MG63 (cell line): Measurements from ENCODE around the gene NIM1K. TPM values are rescaled to one million over a fixed set of nuclear protein-coding genes. Genes with fewer than 3 reads are reported as not detected.
A peak's percentile ranks its signal among the peaks of the same experiment; 100 is the strongest.
"Not testable (repeated sequence)": the region's sequence is repeated elsewhere in the genome, so short reads cannot be mapped to it uniquely, and the experiment has no call there.

Experiments used
- DNase-seq: peaks from one replicate; pipeline ENCODE4 v3.0.0-alpha.2; 2020
- H3K27me3 ChIP-seq: fragments of 250-450 bp; sonication (Bioruptor Pico); 2 replicates; pipeline ENCODE4 v1.5.1; 2020; ENCODE audit warnings: mild to moderate bottlenecking, moderate library complexity
- H3K36me3 ChIP-seq: fragments of 250-450 bp; sonication (Bioruptor Pico); 2 replicates; pipeline ENCODE4 v1.5.1; 2020; ENCODE audit warnings: mild to moderate bottlenecking, moderate library complexity
- H3K4me3 ChIP-seq: fragments of 250-450 bp; sonication (Bioruptor Pico); 2 replicates; pipeline ENCODE4 v1.5.1; 2020; ENCODE audit warnings: mild to moderate bottlenecking, moderate library complexity
- H3K9me3 ChIP-seq: fragments of 250-450 bp; sonication (Bioruptor Pico); 2 replicates; pipeline ENCODE4 v1.5.1; 2020; ENCODE audit warnings: mild to moderate bottlenecking, moderate library complexity
- total RNA-seq: library from RNA; depleted of rRNA; stranded (reverse); fragments of >200 nt; shearing (Covaris generic); gene quantifications from 2 replicates; pipeline ENCODE4 v1.2.3, GENCODE V29; 2014; ENCODE audit warnings: low replicate concordance; rRNA removed

The NIM1K gene
- total RNA-seq, 1 experiment from 2014 or later = not detected

GRCh38 chr5:43312699-43313034 is 120.6 kb downstream of the NIM1K start:
- no peak for DNase-seq

GRCh38 chr5:43313035-43313853 is 121.2 kb downstream of the NIM1K start, which contains the start of gene HMGCS1:
Gene HMGCS1 (minus strand): TSS chr5:43313412. CDS start chr5:43298965, 14,447 bp downstream.
- H3K36me3 ChIP-seq = no peaks in the 10 kb centered on the region; the same call in 1 of the 2 replicates
- H3K9me3 ChIP-seq = no peaks in the 10 kb centered on the region
- no peaks in the 10 kb centered on the region for H3K27me3 ChIP-seq
- DNase-seq = peak; percentile 99
- peak within 1 kb of the TSS; percentile 79 for H3K4me3 ChIP-seq

More at GRCh38 chr5:43312699-43313034, 120.6 kb downstream of the NIM1K start:
- Histone ChIP-seq H3K9me3 (no peaks in the 10 kb centered on the region), H3K36me3 (no peaks in the 10 kb centered on the region; the same call in 1 of the 2 replicates), H3K27me3 (no peaks in the 10 kb centered on the region), H3K4me3 (peak overlapping the region; percentile 79)

- no peaks in the 10 kb centered on the region for H3K27me3 ChIP-seq
- H3K4me3 ChIP-seq = peak overlapping the region; percentile 79
- no peak for DNase-seq
- H3K36me3 ChIP-seq = no peaks in the 10 kb centered on the region; the same call in 1 of the 2 replicates
- H3K9me3 ChIP-seq = no peaks in the 10 kb centered on the region
Measured at GRCh38 chr5:43313854-43314457, 121.9 kb downstream of the NIM1K start.

DNA sequence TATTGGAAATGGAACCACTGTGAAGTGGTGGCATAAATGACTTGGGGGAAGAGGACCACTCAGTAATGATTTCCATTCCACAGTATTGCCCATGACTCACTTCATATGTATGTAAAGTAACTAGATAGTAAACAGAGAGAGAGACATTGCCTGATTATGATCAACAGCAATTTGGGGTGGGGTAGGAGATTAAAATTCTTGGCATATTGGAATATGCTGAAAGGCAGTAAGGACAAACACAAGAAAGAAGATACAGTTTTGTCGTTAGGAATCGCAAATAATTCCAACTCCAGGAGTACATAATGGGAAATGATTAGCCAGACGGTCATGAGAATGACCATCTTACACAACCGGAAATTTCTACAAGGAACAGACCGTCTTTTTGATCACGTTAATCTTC is 122.7 kb downstream of the NIM1K start:
- Histone ChIP-seq H3K27me3 (no peaks in the 10 kb centered on the region), H3K4me3 (no peak overlapping the region), H3K9me3 (no peaks in the 10 kb centered on the region), H3K36me3 (no peaks in the 10 kb centered on the region; the same call in 1 of the 2 replicates)
- DNase-seq = no peak

- Histone ChIP-seq H3K4me3 (no peak overlapping the region), H3K9me3 (no peaks in the 10 kb centered on the region), H3K27me3 (no peaks in the 10 kb centered on the region), H3K36me3 (no peaks in the 10 kb centered on the region; the same call in 1 of the 2 replicates)
- no peak for DNase-seq
Measured at GRCh38 chr5:43315263-43315662, 123.2 kb downstream of the NIM1K start.

GRCh38 chr5:43315682-43316081 is 123.7 kb downstream of the NIM1K start:
- Histone ChIP-seq H3K4me3 (no peak overlapping the region), H3K36me3 (no peaks in the 10 kb centered on the region; the same call in 1 of the 2 replicates), H3K27me3 (no peaks in the 10 kb centered on the region), H3K9me3 (no peaks in the 10 kb centered on the region)
- DNase-seq = no peak

DNA sequence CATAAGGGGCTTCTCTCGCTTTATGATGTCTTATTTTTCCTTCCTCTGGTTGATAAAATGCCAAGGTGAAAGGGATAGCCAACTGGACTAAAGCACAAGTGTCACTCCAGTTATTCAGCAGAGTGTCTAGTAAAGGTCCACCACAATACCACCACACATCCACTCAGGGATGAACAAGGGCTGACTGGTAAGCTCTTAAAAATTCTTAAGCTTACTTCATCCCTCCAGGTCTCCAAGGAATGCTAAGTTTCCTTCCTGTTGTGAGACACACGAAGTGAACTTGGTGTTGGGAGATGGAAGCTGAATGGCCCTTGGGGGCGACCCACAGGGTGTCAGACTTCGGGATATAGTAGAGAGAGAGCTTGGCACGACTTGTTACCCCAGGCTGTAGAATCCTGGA is 124.4 kb downstream of the NIM1K start:
- no peaks in the 10 kb centered on the region for H3K9me3 ChIP-seq
- H3K27me3 ChIP-seq = no peaks in the 10 kb centered on the region
- DNase-seq = no peak
- H3K36me3 ChIP-seq = no peaks in the 10 kb centered on the region; the same call in 1 of the 2 replicates
- no peak overlapping the region for H3K4me3 ChIP-seq

GRCh38 chr5:43320846-43321245 is 128.8 kb downstream of the NIM1K start:
- no peaks in the 10 kb centered on the region for H3K27me3 ChIP-seq
- DNase-seq = no peak
- no peaks in the 10 kb centered on the region for H3K36me3 ChIP-seq
- no peaks in the 10 kb centered on the region for H3K9me3 ChIP-seq
- no peak overlapping the region for H3K4me3 ChIP-seq

GRCh38 chr5:43323488-43323887 is 131.5 kb downstream of the NIM1K start:
- H3K4me3 ChIP-seq, H3K36me3 ChIP-seq, DNase-seq, H3K9me3 ChIP-seq, H3K27me3 ChIP-seq: not testable (repeated sequence)

DNA sequence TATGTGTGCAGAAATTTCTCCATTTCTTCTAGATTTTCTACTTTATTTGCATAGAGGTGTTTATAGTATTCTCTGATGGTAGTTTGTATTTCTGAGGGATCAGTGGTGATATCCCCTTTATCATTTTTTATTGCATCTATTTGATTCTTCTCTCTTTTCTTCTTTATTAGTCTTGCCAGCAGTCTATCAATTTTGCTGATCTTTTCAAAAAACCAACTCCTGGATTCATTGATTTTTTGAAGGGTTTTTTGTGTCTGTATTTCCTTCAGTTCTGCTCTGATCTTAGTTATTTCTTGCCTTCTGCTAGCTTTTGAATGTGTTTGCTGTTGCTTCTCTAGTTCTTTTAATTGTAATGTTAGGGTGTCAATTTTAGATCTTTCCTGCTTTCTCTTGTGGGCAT is 133.6 kb downstream of the NIM1K start:
- DNase-seq, H3K27me3 ChIP-seq, H3K4me3 ChIP-seq, H3K36me3 ChIP-seq, H3K9me3 ChIP-seq: not testable (repeated sequence)

Other genes starting within 250 kb of the NIM1K start
- gene ANXA2R, start 151.9 kb upstream of the NIM1K start, total RNA-seq = 0.12 and 4.3 TPM in 2 replicates
- 22.1 and 64.4 TPM in 2 replicates for gene ZNF131, start 71.3 kb upstream of the NIM1K start, total RNA-seq
- gene HMGCS1, start 121.2 kb downstream of the NIM1K start, total RNA-seq = 19.5 and 22.1 TPM in 2 replicates
- 0.12 and 2.1 TPM in 2 replicates for gene CCL28, start 220.2 kb downstream of the NIM1K start, total RNA-seq